Ishikawa (cell line): Measurements from ENCODE around the gene IL17RA.

Experiments
- EP300 ChIP-seq: IDR thresholded peaks from 2 replicates; pipeline ENCODE4 v1.6.1; 2012; ENCODE audit warnings: borderline replicate concordance
- FOXM1 ChIP-seq: IDR thresholded peaks from 2 replicates; pipeline ENCODE4 v1.6.1; 2012; ENCODE audit warnings: low read depth, borderline replicate concordance
- MAX ChIP-seq: IDR thresholded peaks from 2 replicates; pipeline ENCODE4 v1.6.1; 2012
- NFIC ChIP-seq: IDR thresholded peaks from 2 replicates; pipeline ENCODE4 v1.6.1; 2012
- RAD21 ChIP-seq: IDR thresholded peaks from 2 replicates; pipeline ENCODE4 v1.6.1; 2012; ENCODE audit warnings: low read depth
- REST ChIP-seq: IDR thresholded peaks from 2 replicates; pipeline ENCODE4 v1.6.1; 2012; ENCODE audit warnings: low read depth, mild to moderate bottlenecking
- TAF1 ChIP-seq: IDR thresholded peaks from 2 replicates; pipeline ENCODE4 v1.6.1; 2012; ENCODE audit warnings: low read depth, mild to moderate bottlenecking
- TCF12 ChIP-seq: IDR thresholded peaks from 2 replicates; pipeline ENCODE4 v1.6.1; 2012; ENCODE audit warnings: low read depth
- YY1 ChIP-seq: IDR thresholded peaks from 2 replicates; pipeline ENCODE4 v1.6.1; 2012; ENCODE audit warnings: low read depth

GRCh38 chr22:17116572-17117330, 32.0 kb downstream of the IL17RA start:
- no peak for TF ChIP-seq EP300
- TF ChIP-seq TAF1: no peak
- no peak for TF ChIP-seq NFIC
- TF ChIP-seq TCF12: no peak
- TF ChIP-seq MAX: no peak
- no peak for TF ChIP-seq FOXM1
- TF ChIP-seq REST: no peak
- TF ChIP-seq RAD21: no peak
- TF ChIP-seq YY1: no peak
